D721Med (cell line): ENCODE data around the gene BCAS3.

ENCODE experiments used
- DNase-seq: peaks from one replicate; pipeline ENCODE4 v3.0.0; 2011; ENCODE audit warnings: low spot score; ENCODE audit not compliant: insufficient read length
- FAIRE-seq: peaks from 2 replicates; lab custom pipeline; 2011; peaks lifted over from hg19 to GRCh38; lab: Jason Lieb, UNC
- CTCF ChIP-seq: IDR thresholded peaks from 2 replicates; pipeline ENCODE4 v1.5.1; 2012; ENCODE audit warnings: mild to moderate bottlenecking, control low read depth; ENCODE audit not compliant: insufficient read depth; ENCODE audit errors: missing control alignments

BCAS3 gene

GRCh38 chr17:61368832-61369450 lies 691.3 kb downstream of the BCAS3 start:
- no peak for DNase-seq
- TF ChIP-seq CTCF: no peak
- no peak for FAIRE-seq

GRCh38 chr17:61369751-61370150 lies 692.1 kb downstream of the BCAS3 start:
- FAIRE-seq (no peak), DNase-seq (no peak)
- no peak for TF ChIP-seq CTCF

GRCh38 chr17:61371179-61371578 lies 693.5 kb downstream of the BCAS3 start:
- no peak for TF ChIP-seq CTCF
- no peak for FAIRE-seq

GRCh38 chr17:61371606-61372005 lies 694.0 kb downstream of the BCAS3 start:
- no peak for DNase-seq
- no peak for FAIRE-seq
- TF ChIP-seq CTCF: no peak

More at GRCh38 chr17:61371179-61371578, 693.5 kb downstream of the BCAS3 start:
- DNase-seq: no peak

- FAIRE-seq: no peak
- TF ChIP-seq CTCF: no peak
- no peak for DNase-seq
Observed at GRCh38 chr17:61372436-61372835, 694.8 kb downstream of the BCAS3 start.

- no peak for TF ChIP-seq CTCF
- no peak for DNase-seq
- no peak for FAIRE-seq
Observed at GRCh38 chr17:61376931-61377838, 699.5 kb downstream of the BCAS3 start.
